Activated CD4-positive, alpha-beta memory T cell treated with anti-CD3 and anti-CD28 coated beads for 36 hours (primary cell): ENCODE measurements around the gene RNF213. TPM values are rescaled to one million over a fixed set of nuclear protein-coding genes. Genes with fewer than 3 reads are reported as not detected.
"Not testable (repeated sequence)": the region's sequence is repeated elsewhere in the genome, so short reads cannot be mapped to it uniquely, and the experiment has no call there.

Source experiments
- CTCF ChIA-PET: fragments of 350-600 bp; sonication (Branson Sonifier 250); formaldehyde crosslinking; loops from one replicate; lab custom pipeline; 2021; ENCODE audit warnings: antibody characterized with exemption, inconsistent platforms; lab: Charles Lee
- POLR2A ChIA-PET: fragments of 350-600 bp; sonication (Branson Sonifier 250); formaldehyde crosslinking; loops from one replicate; lab custom pipeline; 2021; ENCODE audit warnings: antibody characterized with exemption; lab: Charles Lee
- DNase-seq: peaks from one replicate; pipeline ENCODE4 v3.0.0-alpha.2; 2020
- H3K27ac Mint-ChIP-seq: one replicate; pipeline ENCODE4 v1.8.0; 2021; ENCODE audit warnings: mixed read lengths
- H3K27me3 Mint-ChIP-seq: one replicate; pipeline ENCODE4 v1.8.0; 2021; ENCODE audit warnings: mixed read lengths
- H3K36me3 Mint-ChIP-seq: one replicate; pipeline ENCODE4 v1.8.0; 2021; ENCODE audit warnings: mixed read lengths
- H3K4me1 Mint-ChIP-seq: one replicate; pipeline ENCODE4 v1.8.0; 2021; ENCODE audit warnings: low read depth, mixed read lengths
- H3K4me3 Mint-ChIP-seq: one replicate; pipeline ENCODE4 v1.8.0; 2021; ENCODE audit warnings: mild to moderate bottlenecking, mixed read lengths
- H3K9me3 Mint-ChIP-seq: one replicate; pipeline ENCODE4 v1.8.0; 2021; ENCODE audit warnings: mixed read lengths
- intact Hi-C: fragments of 100-400 bp; cut with micrococcal nuclease; formaldehyde crosslinking; loops from one replicate; pipeline ENCODE4 v1.15.1; 2023
- total RNA-seq, 2 experiments: library from RNA; stranded (reverse); gene quantifications; one replicate each; pipeline ENCODE4 v1.2.3, GENCODE V29; 2021

The RNF213 gene
- total RNA-seq, 2 experiments from 2014 or later: 421 to 440 TPM

- H3K27me3 Mint-ChIP-seq: no peaks in the 10 kb centered on the region
- H3K27ac Mint-ChIP-seq: peak overlapping the region; percentile 100
- peaks cover 39% of the 10 kb centered on the region for H3K36me3 Mint-ChIP-seq
- DNase-seq: peak; percentile 71
- intact Hi-C loops: no loop called here
- no peaks in the 10 kb centered on the region for H3K9me3 Mint-ChIP-seq
- ChIA-PET CTCF (interaction anchor here (0.7 to 1.4 kb wide), 4 partner anchors 11 to 163 kb away, joined by 3 to 4 read pairs (median 3); partner anchors contain the start of gene GAA), POLR2A (interaction anchor here (0.5 to 2.8 kb wide), 6 partner anchors 10 to 1882 kb away, joined by 3 to 8 read pairs (median 4); partner anchors contain the start of genes SGSH and SLC26A11)
- peaks cover 40% of the 10 kb centered on the region for H3K4me1 Mint-ChIP-seq
- H3K4me3 Mint-ChIP-seq: peak overlapping the region; percentile 82
Observed at GRCh38 chr17:80264205-80265075, 3.8 kb downstream of the RNF213 start.

GRCh38 chr17:80265205-80266068 is 4.8 kb downstream of the RNF213 start:
- intact Hi-C loops: no loop called here
- no peaks in the 10 kb centered on the region for H3K9me3 Mint-ChIP-seq
- ChIA-PET POLR2A (interaction anchor here (0.6 to 2.8 kb wide), 7 partner anchors 9 to 830 kb away, joined by 3 to 8 read pairs (median 3); partner anchors contain the start of genes SGSH and SLC26A11), CTCF (interaction anchor here (0.6 to 1.7 kb wide), 2 partner anchors 12 to 69 kb away, joined by 3 to 6 read pairs; no protein-coding TSS in a partner anchor)
- H3K4me3 Mint-ChIP-seq: peak overlapping the region; percentile 82
- peaks cover 37% of the 10 kb centered on the region for H3K36me3 Mint-ChIP-seq
- H3K27me3 Mint-ChIP-seq: no peaks in the 10 kb centered on the region
- DNase-seq: peak; percentile 89
- peaks cover 36% of the 10 kb centered on the region for H3K4me1 Mint-ChIP-seq
- peak overlapping the region; percentile 100 for H3K27ac Mint-ChIP-seq

GRCh38 chr17:80267391-80267790 is 6.7 kb downstream of the RNF213 start:
- POLR2A ChIA-PET: no interaction called here

GRCh38 chr17:80268427-80268826 is 7.8 kb downstream of the RNF213 start:
- H3K4me3 Mint-ChIP-seq: no peak overlapping the region
- H3K27me3 Mint-ChIP-seq: no peaks in the 10 kb centered on the region
- intact Hi-C loops: no loop called here
- CTCF ChIA-PET: no interaction called here
- H3K36me3 Mint-ChIP-seq: peaks cover 49% of the 10 kb centered on the region
- DNase-seq: no peak
- peaks cover 36% of the 10 kb centered on the region for H3K4me1 Mint-ChIP-seq
- no peaks in the 10 kb centered on the region for H3K9me3 Mint-ChIP-seq
- H3K27ac Mint-ChIP-seq: no peak overlapping the region
- POLR2A ChIA-PET: no interaction called here

More at GRCh38 chr17:80267391-80267790, 6.7 kb downstream of the RNF213 start:
- CTCF ChIA-PET: no interaction called here
- intact Hi-C loops: no loop called here
- Mint-ChIP-seq H3K4me1 (peaks cover 35% of the 10 kb centered on the region), H3K36me3 (peaks cover 41% of the 10 kb centered on the region), H3K27me3 (no peaks in the 10 kb centered on the region), H3K9me3 (no peaks in the 10 kb centered on the region), H3K4me3 (peak overlapping the region; percentile 21), H3K27ac (peak overlapping the region; percentile 67)
- no peak for DNase-seq

- CTCF ChIA-PET: interaction anchor here (0.8 kb wide), 1 partner anchor 74 kb away, joined by 4 read pairs; no protein-coding TSS in a partner anchor
- DNase-seq: no peak
- Mint-ChIP-seq H3K9me3 (no peaks in the 10 kb centered on the region), H3K36me3 (peaks cover 47% of the 10 kb centered on the region), H3K4me1 (peaks cover 44% of the 10 kb centered on the region), H3K27ac (no peak overlapping the region), H3K27me3 (no peaks in the 10 kb centered on the region), H3K4me3 (no peak overlapping the region)
- intact Hi-C loops: no loop called here
- POLR2A ChIA-PET: no interaction called here
Observed at GRCh38 chr17:80269405-80269807, 8.8 kb downstream of the RNF213 start.

- H3K27ac Mint-ChIP-seq: peak overlapping the region; percentile 60
- CTCF ChIA-PET: interaction anchor here (0.8 to 1.1 kb wide), 2 partner anchors 39 to 74 kb away, joined by 3 to 4 read pairs; no protein-coding TSS in a partner anchor
- H3K4me3 Mint-ChIP-seq: no peak overlapping the region
- intact Hi-C loops: no loop called here
- H3K4me1 Mint-ChIP-seq: peaks cover 46% of the 10 kb centered on the region
- H3K27me3 Mint-ChIP-seq: no peaks in the 10 kb centered on the region
- H3K9me3 Mint-ChIP-seq: no peaks in the 10 kb centered on the region
- POLR2A ChIA-PET: no interaction called here
- DNase-seq: no peak
- peaks cover 43% of the 10 kb centered on the region for H3K36me3 Mint-ChIP-seq
Observed at GRCh38 chr17:80270104-80270503, 9.5 kb downstream of the RNF213 start.

GRCh38 chr17:80270836-80271235 is 10.2 kb downstream of the RNF213 start:
- Mint-ChIP-seq H3K27ac (peak overlapping the region; percentile 73), H3K4me1 (peaks cover 43% of the 10 kb centered on the region), H3K36me3 (peaks cover 38% of the 10 kb centered on the region), H3K27me3 (no peaks in the 10 kb centered on the region), H3K4me3 (no peak overlapping the region), H3K9me3 (no peaks in the 10 kb centered on the region)
- DNase-seq: peak; percentile 60
- ChIA-PET POLR2A (interaction anchor here (0.9 to 2.0 kb wide), 3 partner anchors 12 to 125 kb away, joined by 4 to 5 read pairs (median 4); no protein-coding TSS in a partner anchor), CTCF (interaction anchor here (1.1 kb wide), 1 partner anchor 39 kb away, joined by 3 read pairs; no protein-coding TSS in a partner anchor)
- intact Hi-C loops: no loop called here

GRCh38 chr17:80272366-80272765 is 11.7 kb downstream of the RNF213 start:
- ChIA-PET CTCF (no interaction called here), POLR2A (interaction anchor here (0.7 to 2.0 kb wide), 3 partner anchors 12 to 127 kb away, joined by 3 to 5 read pairs (median 3); no protein-coding TSS in a partner anchor)
- no peak for DNase-seq
- H3K27ac Mint-ChIP-seq: no peak overlapping the region
- H3K9me3 Mint-ChIP-seq: no peaks in the 10 kb centered on the region
- intact Hi-C loops: no loop called here
- H3K27me3 Mint-ChIP-seq: no peaks in the 10 kb centered on the region
- H3K4me3 Mint-ChIP-seq: no peak overlapping the region
- H3K4me1 Mint-ChIP-seq: peaks cover 41% of the 10 kb centered on the region
- peaks cover 41% of the 10 kb centered on the region for H3K36me3 Mint-ChIP-seq

GRCh38 chr17:80274331-80274730 is 13.7 kb downstream of the RNF213 start:
- peaks cover 40% of the 10 kb centered on the region for H3K4me1 Mint-ChIP-seq
- POLR2A ChIA-PET: interaction anchor here (1.0 to 1.4 kb wide), 2 partner anchors 9 to 10 kb away, joined by 3 to 7 read pairs; no protein-coding TSS in a partner anchor
- CTCF ChIA-PET: interaction anchor here (0.6 to 1.4 kb wide), 2 partner anchors 21 to 79 kb away, joined by 4 read pairs; no protein-coding TSS in a partner anchor
- H3K27ac Mint-ChIP-seq: peak overlapping the region; percentile 77
- peak overlapping the region; percentile 35 for H3K4me3 Mint-ChIP-seq
- intact Hi-C loops: no loop called here
- H3K36me3 Mint-ChIP-seq: peaks cover 49% of the 10 kb centered on the region
- H3K27me3 Mint-ChIP-seq: no peaks in the 10 kb centered on the region
- DNase-seq: no peak
- no peaks in the 10 kb centered on the region for H3K9me3 Mint-ChIP-seq

- H3K4me1 Mint-ChIP-seq: peaks cover 41% of the 10 kb centered on the region
- no peak overlapping the region for H3K27ac Mint-ChIP-seq
- no peaks in the 10 kb centered on the region for H3K9me3 Mint-ChIP-seq
- H3K27me3 Mint-ChIP-seq: no peaks in the 10 kb centered on the region
- H3K36me3 Mint-ChIP-seq: peaks cover 54% of the 10 kb centered on the region
- intact Hi-C loops: no loop called here
- H3K4me3 Mint-ChIP-seq: no peak overlapping the region
- DNase-seq: no peak
- ChIA-PET POLR2A (interaction anchor here (1.0 to 1.4 kb wide), 2 partner anchors 9 to 11 kb away, joined by 3 to 7 read pairs; no protein-coding TSS in a partner anchor), CTCF (no interaction called here)
Observed at GRCh38 chr17:80274871-80275449, 14.3 kb downstream of the RNF213 start.

- H3K9me3 Mint-ChIP-seq, CTCF ChIA-PET, H3K4me3 Mint-ChIP-seq, H3K27ac Mint-ChIP-seq, POLR2A ChIA-PET, intact Hi-C loops, H3K27me3 Mint-ChIP-seq, DNase-seq: not testable (repeated sequence)
- Mint-ChIP-seq H3K36me3 (peaks cover 60% of the 10 kb centered on the region), H3K4me1 (peaks cover 41% of the 10 kb centered on the region)
Observed at GRCh38 chr17:80275857-80276256, 15.2 kb downstream of the RNF213 start.
